ENCODE data around the gene PLD3.

The PLD3 gene

DNA sequence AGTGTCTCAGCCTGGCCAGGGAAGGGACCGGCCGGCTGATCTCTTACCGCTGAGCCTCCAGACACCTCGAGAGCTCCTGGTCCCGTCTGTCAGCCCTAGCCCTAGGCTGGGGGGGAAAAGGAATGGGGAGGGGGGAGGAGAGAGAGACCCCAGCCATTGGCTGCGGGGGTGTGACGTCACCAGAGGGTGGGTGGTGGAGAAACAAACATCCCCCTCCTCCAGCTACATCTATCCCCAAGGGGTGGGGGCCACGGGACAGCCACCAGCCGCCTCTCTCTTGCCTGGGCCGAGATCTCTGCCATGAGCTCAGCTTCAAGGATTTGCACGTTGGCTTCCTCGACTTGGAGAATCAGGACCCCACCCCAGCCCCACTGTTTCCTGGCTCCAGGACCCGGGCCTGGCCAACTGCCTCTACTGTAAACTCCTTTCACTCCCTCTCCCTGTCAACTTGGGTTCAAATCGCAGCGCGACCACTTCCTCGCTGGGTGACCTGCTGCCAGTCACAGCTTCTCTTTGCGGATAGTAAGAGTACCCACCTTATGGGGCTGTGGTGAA, 64.9 kb downstream of the PLD3 start, which contains the start of gene PRX:
Gene PRX (minus strand): TSS at position 88 of the 555 bp plus-strand sequence. CDS start 5,446 bp downstream, outside the sequence.
- no peaks in the 10 kb centered on the region for H3K9me3 ChIP-seq (ENCODE audit: insufficient read depth, low read depth, low read length)
- peaks cover 12% of the 10 kb centered on the region for H3K4me1 ChIP-seq (ENCODE audit: insufficient read depth, low read length, poor library complexity, severe bottlenecking)
- H3K79me2 ChIP-seq (ENCODE audit: insufficient read depth, low read length), result no peaks in the 10 kb centered on the region
- H3F3A ChIP-seq (ENCODE audit: low read depth), result no peaks in the 10 kb centered on the region
- peak within 1 kb of the TSS; percentile 18 for H3K9ac ChIP-seq (ENCODE audit: low read depth, low read length, poor library complexity, severe bottlenecking)
- H3K36me3 ChIP-seq (ENCODE audit: insufficient read depth, low read length), result no peaks in the 10 kb centered on the region
- H2AFZ ChIP-seq (ENCODE audit: low read length), result peak within 1 kb of the TSS; percentile 46
- TF ChIP-seq EZH2phosphoT487 (IDR thresholded peaks at IDR 0.05; ENCODE audit: borderline replicate concordance), result no peak
- TF ChIP-seq CTCF (conservative IDR thresholded peaks at IDR 0.05; ENCODE audit: low read length), result no peak
- H3K4me2 ChIP-seq (ENCODE audit: low read depth, low read length, poor library complexity, severe bottlenecking), result no peak within 1 kb of the TSS
- H3K4me3 ChIP-seq (ENCODE audit: low read length, poor library complexity, severe bottlenecking), result no peak within 1 kb of the TSS
- no peaks in the 10 kb centered on the region for H3K9me2 ChIP-seq (replicated peaks; ENCODE audit: low read depth, low read length)
- H4K20me1 ChIP-seq (ENCODE audit: insufficient read depth, low read length, poor library complexity, severe bottlenecking), result no peaks in the 10 kb centered on the region
- no peaks in the 10 kb centered on the region for H3K27me3 ChIP-seq (ENCODE audit: insufficient read depth, low read length, poor library complexity, severe bottlenecking)

DNA sequence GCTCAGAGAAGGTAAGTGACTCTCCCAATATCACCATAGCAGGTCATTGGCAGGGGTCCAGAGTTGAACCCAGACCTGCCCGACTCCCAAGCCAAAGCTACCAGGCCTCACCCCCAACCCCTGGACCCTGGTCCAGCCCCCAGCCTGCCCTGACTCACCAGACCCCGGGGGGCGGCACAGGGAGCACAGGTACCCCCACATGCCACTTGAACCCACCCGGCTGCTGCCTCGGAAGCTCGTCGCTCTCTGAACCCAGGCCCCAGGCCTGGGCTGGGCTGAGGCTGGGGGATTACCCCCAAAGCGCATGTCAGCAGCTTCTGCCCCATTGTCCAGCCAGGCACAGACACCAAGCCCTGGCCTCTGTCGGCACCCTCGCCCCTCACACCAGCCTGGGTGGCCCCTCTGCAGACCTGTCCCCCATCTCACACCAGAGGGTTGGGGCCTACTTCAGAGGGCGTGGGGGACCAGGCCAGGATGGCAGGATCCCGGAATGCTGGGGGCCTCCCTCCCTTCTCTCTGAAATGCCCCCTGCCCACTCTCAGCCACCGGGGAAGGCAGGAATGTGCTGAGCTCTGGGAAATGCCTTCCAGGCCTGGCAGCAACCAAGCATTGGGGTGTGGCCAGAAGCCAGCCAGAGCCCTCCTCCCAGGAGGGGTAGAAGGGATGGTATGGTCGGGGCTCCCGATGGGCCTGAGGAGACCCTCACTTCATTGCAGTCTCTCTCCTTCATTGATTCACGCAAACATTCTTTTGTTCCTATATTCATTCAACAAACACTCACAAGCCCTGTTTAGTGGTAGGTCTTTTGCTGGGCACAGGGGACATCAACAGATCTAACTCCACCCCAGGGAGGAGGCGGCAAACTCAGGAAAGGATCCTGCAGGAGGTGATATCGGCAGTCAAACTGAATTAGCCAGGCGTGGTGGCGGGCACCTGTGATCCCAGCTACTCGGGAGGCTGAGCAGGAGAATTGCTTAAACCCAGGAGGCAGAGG, 66.3 kb downstream of the PLD3 start:
- no peak for TF ChIP-seq CTCF (conservative IDR thresholded peaks at IDR 0.05; ENCODE audit: low read length)
- TF ChIP-seq EZH2phosphoT487 (IDR thresholded peaks at IDR 0.05; ENCODE audit: borderline replicate concordance), result no peak
- Histone ChIP-seq H3K9me3 (ENCODE audit: insufficient read depth, low read depth, low read length) (no peaks in the 10 kb centered on the region), H3K27me3 (ENCODE audit: insufficient read depth, low read length, poor library complexity, severe bottlenecking) (no peaks in the 10 kb centered on the region), H2AFZ (ENCODE audit: low read length) (no peak overlapping the region), H3K36me3 (ENCODE audit: insufficient read depth, low read length) (no peaks in the 10 kb centered on the region), H3F3A (ENCODE audit: low read depth) (no peaks in the 10 kb centered on the region), H4K20me1 (ENCODE audit: insufficient read depth, low read length, poor library complexity, severe bottlenecking) (no peaks in the 10 kb centered on the region), H3K4me3 (ENCODE audit: low read length, poor library complexity, severe bottlenecking) (no peak overlapping the region), H3K4me1 (ENCODE audit: insufficient read depth, low read length, poor library complexity, severe bottlenecking) (peaks cover 10% of the 10 kb centered on the region), H3K9me2 (replicated peaks; ENCODE audit: low read depth, low read length) (no peaks in the 10 kb centered on the region), H3K4me2 (ENCODE audit: low read depth, low read length, poor library complexity, severe bottlenecking) (no peak overlapping the region), H3K79me2 (ENCODE audit: insufficient read depth, low read length) (no peaks in the 10 kb centered on the region), H3K9ac (ENCODE audit: low read depth, low read length, poor library complexity, severe bottlenecking) (no peak overlapping the region)

DNA sequence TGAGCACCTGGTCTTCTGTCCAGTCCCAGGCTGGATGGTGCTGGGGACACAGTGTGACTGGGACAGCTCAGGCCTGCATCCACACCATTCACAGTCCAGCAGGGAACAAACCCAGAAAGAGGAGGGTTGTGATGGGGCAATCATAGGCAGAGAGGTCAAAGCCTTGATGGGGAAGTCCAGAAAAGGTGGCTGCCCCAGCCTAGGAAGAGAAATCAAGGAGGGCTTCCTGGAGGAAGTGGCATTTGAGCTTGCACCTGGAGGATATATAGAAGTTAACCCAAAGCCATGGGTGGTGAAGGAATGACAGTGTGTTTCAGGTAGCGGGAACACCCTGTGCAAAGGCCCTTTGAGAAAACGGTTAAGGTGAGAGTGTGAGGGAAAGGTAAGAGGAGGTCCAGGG, 67.3 kb downstream of the PLD3 start:
- TF ChIP-seq EZH2phosphoT487 (IDR thresholded peaks at IDR 0.05; ENCODE audit: borderline replicate concordance) (no peak), CTCF (conservative IDR thresholded peaks at IDR 0.05; ENCODE audit: low read length) (no peak)
- Histone ChIP-seq H3K9me3 (ENCODE audit: insufficient read depth, low read depth, low read length) (no peaks in the 10 kb centered on the region), H3F3A (ENCODE audit: low read depth) (no peaks in the 10 kb centered on the region), H3K36me3 (ENCODE audit: insufficient read depth, low read length) (no peaks in the 10 kb centered on the region), H3K27me3 (ENCODE audit: insufficient read depth, low read length, poor library complexity, severe bottlenecking) (no peaks in the 10 kb centered on the region), H3K4me1 (ENCODE audit: insufficient read depth, low read length, poor library complexity, severe bottlenecking) (peaks cover 7% of the 10 kb centered on the region), H4K20me1 (ENCODE audit: insufficient read depth, low read length, poor library complexity, severe bottlenecking) (no peaks in the 10 kb centered on the region), H2AFZ (ENCODE audit: low read length) (no peak overlapping the region), H3K79me2 (ENCODE audit: insufficient read depth, low read length) (no peaks in the 10 kb centered on the region), H3K4me3 (ENCODE audit: low read length, poor library complexity, severe bottlenecking) (no peak overlapping the region), H3K9me2 (replicated peaks; ENCODE audit: low read depth, low read length) (no peaks in the 10 kb centered on the region), H3K4me2 (ENCODE audit: low read depth, low read length, poor library complexity, severe bottlenecking) (no peak overlapping the region), H3K9ac (ENCODE audit: low read depth, low read length, poor library complexity, severe bottlenecking) (no peak overlapping the region)

Measured in Loucy (cell line).